Measurements from ENCODE around the gene AGBL2. TPM values are rescaled to one million over a fixed set of nuclear protein-coding genes. Genes with fewer than 3 reads are reported as not detected.
A peak's percentile ranks its signal among the peaks of the same experiment; 100 is the strongest.

AGBL2 gene
- total RNA-seq, 2 donors from 2014 or later, result 3.6 to 4.4 TPM

GRCh38 chr11:47724041-47724729, 9.0 kb upstream of the AGBL2 start:
- no peaks in the 10 kb centered on the region for H3K9me3 ChIP-seq
- TF ChIP-seq CTCF (IDR thresholded peaks at IDR 0.05) (no peak), POLR2AphosphoS5 (IDR thresholded peaks at IDR 0.05) (no peak), POLR2A (IDR thresholded peaks at IDR 0.05) (no peak)
- H3K4me1 ChIP-seq (replicated peaks), result no peaks in the 10 kb centered on the region
- no peak overlapping the region for H3K4me3 ChIP-seq
- no peak for DNase-seq (ENCODE audit: low spot score)
- 92% methylated on average over 6 of the region's 6 CpGs for WGBS
- H3K36me3 ChIP-seq, result peaks cover 15% of the 10 kb centered on the region in 2 donors
- H3K27ac ChIP-seq, result no peak overlapping the region
- intact Hi-C loops (cut with DNase I), result no loop called here
- H3K27me3 ChIP-seq (replicated peaks; ENCODE audit: insufficient read depth), result no peaks in the 10 kb centered on the region

- peaks cover 11 to 15% of the 10 kb centered on the region in 2 donors for H3K36me3 ChIP-seq
- no peaks in the 10 kb centered on the region for H3K4me1 ChIP-seq (replicated peaks)
- no peak for TF ChIP-seq POLR2A (IDR thresholded peaks at IDR 0.05)
- DNase-seq (ENCODE audit: low spot score), result no peak
- H3K27me3 ChIP-seq (replicated peaks; ENCODE audit: insufficient read depth), result no peaks in the 10 kb centered on the region
- no peak overlapping the region for H3K4me3 ChIP-seq
- H3K27ac ChIP-seq, result no peak overlapping the region
- no peaks in the 10 kb centered on the region for H3K9me3 ChIP-seq
- WGBS, result 97% methylated on average over 3 of the region's 3 CpGs
- intact Hi-C loops (cut with DNase I), result no loop called here
Measured at GRCh38 chr11:47723041-47723440, 7.9 kb upstream of the AGBL2 start.

- intact Hi-C loops (cut with DNase I), result no loop called here
- Histone ChIP-seq H3K4me3 (no peak overlapping the region), H3K4me1 (replicated peaks) (no peaks in the 10 kb centered on the region), H3K27me3 (replicated peaks; ENCODE audit: insufficient read depth) (no peaks in the 10 kb centered on the region), H3K9me3 (no peaks in the 10 kb centered on the region), H3K27ac (no peak overlapping the region), H3K36me3 (peaks cover 11 to 15% of the 10 kb centered on the region in 2 donors)
- 95% methylated on average over 12 of the region's 12 CpGs for WGBS
- no peak for DNase-seq (ENCODE audit: low spot score)
- no peak for TF ChIP-seq POLR2AphosphoS5 (IDR thresholded peaks at IDR 0.05)
- no peak for TF ChIP-seq CTCF (IDR thresholded peaks at IDR 0.05)
- no peak for TF ChIP-seq POLR2A (IDR thresholded peaks at IDR 0.05)
Measured at GRCh38 chr11:47720651-47721050, 5.5 kb upstream of the AGBL2 start.

GRCh38 chr11:47716692-47717091, 1.5 kb upstream of the AGBL2 start:
- Histone ChIP-seq H3K27me3 (replicated peaks; ENCODE audit: insufficient read depth) (no peaks in the 10 kb centered on the region), H3K9me3 (no peaks in the 10 kb centered on the region), H3K4me1 (replicated peaks) (no peaks in the 10 kb centered on the region), H3K27ac (no peak overlapping the region), H3K36me3 (no peaks in the 10 kb centered on the region), H3K4me3 (no peak overlapping the region)
- no peak for TF ChIP-seq POLR2AphosphoS5 (IDR thresholded peaks at IDR 0.05)
- TF ChIP-seq POLR2A (IDR thresholded peaks at IDR 0.05), result no peak
- TF ChIP-seq CTCF (IDR thresholded peaks at IDR 0.05), result no peak
- intact Hi-C loops (cut with DNase I), result no loop called here
- WGBS, result 62% methylated on average over 5 of the region's 5 CpGs
- DNase-seq (ENCODE audit: low spot score), result no peak

GRCh38 chr11:47714554-47715081, 551 bp downstream of the AGBL2 start:
- 9% methylated on average over 19 of the region's 19 CpGs for WGBS
- no peak for DNase-seq (ENCODE audit: low spot score)
- intact Hi-C loops (cut with DNase I), result loop anchor here (2.0 kb wide), 1 partner anchor 72 kb away; the partner anchor contains the start of gene MTCH2

More at GRCh38 chr11:47714554-47715081, 551 bp downstream of the AGBL2 start:
- TF ChIP-seq CTCF (IDR thresholded peaks at IDR 0.05) (no peak), POLR2AphosphoS5 (IDR thresholded peaks at IDR 0.05) (no peak), POLR2A (IDR thresholded peaks at IDR 0.05) (no peak)
- Histone ChIP-seq H3K27me3 (replicated peaks; ENCODE audit: insufficient read depth) (no peaks in the 10 kb centered on the region), H3K4me1 (replicated peaks) (no peaks in the 10 kb centered on the region), H3K36me3 (no peaks in the 10 kb centered on the region), H3K9me3 (no peaks in the 10 kb centered on the region), H3K27ac (peak overlapping the region; percentile 69 to 75), H3K4me3 (peak overlapping the region; percentile 64 to 81)
